GM12878 (cell line): ENCODE measurements around the gene IL10RA. TPM values are rescaled to one million over a fixed set of nuclear protein-coding genes. Genes with fewer than 3 reads are reported as not detected.

Source experiments
- ATAC-seq: fragments of 200-7000 bp; cut with Tn5 transposase; 3 replicates; pipeline ENCODE4 v1.9.1; 2020; ENCODE audit warnings: mild to moderate bottlenecking, moderate library complexity
- BruUV-seq: library from RNA; stranded (reverse); fragments of 400-500 nt; replicated peaks from 2 replicates; lab custom pipeline; 2021; lab: Mats Ljungman, UMichigan
- CTCF ChIA-PET: fragments of 300-600 bp; sonication (Branson Sonifier 250); formaldehyde crosslinking; extraction: SDS; loops from one replicate; lab custom pipeline; 2021; ENCODE audit warnings: inconsistent platforms; lab: Yijun Ruan, JAX
- POLR2A ChIA-PET: fragments of 350-600 bp; formaldehyde crosslinking; extraction: SDS; loops from one replicate; lab custom pipeline; 2021; ENCODE audit warnings: inconsistent platforms; lab: Charles Lee
- RAD21 ChIA-PET: fragments of 300-600 bp; sonication (Branson Sonifier 250); formaldehyde crosslinking; loops from one replicate; lab custom pipeline; 2023; ENCODE audit warnings: antibody characterized with exemption; ENCODE audit not compliant: unreplicated experiment; lab: Charles Lee
- SMC1A ChIA-PET: fragments of 300-600 bp; sonication (Branson Sonifier 250); formaldehyde crosslinking; loops from one replicate; lab custom pipeline; 2023; ENCODE audit not compliant: unreplicated experiment, uncharacterized antibody; lab: Charles Lee
- DNase-seq: peaks from one replicate; pipeline ENCODE4 v3.0.0-alpha.2; 2011; ENCODE audit warnings: low read depth, low spot score
- FAIRE-seq: peaks from 3 replicates; lab custom pipeline; 2011; peaks lifted over from hg19 to GRCh38; lab: Jason Lieb, UNC
- H2AFZ ChIP-seq: 2 replicates; pipeline ENCODE4 v1.6.0; 2011; ENCODE audit warnings: low read depth, low read length, control low read depth; ENCODE audit not compliant: control insufficient read depth
- H3K27ac ChIP-seq: 2 replicates; pipeline ENCODE4 v1.5.1; 2011; ENCODE audit warnings: control low read depth; ENCODE audit not compliant: control insufficient read depth, insufficient read depth
- H3K27me3 ChIP-seq, 2 experiments: replicated peaks in 1 of 2; 2 replicates each; pipeline versions ENCODE4 v1.6.0 to v1.6.1; 2011; ENCODE audit warnings: low read length in 1 of 2; ENCODE audit not compliant: control insufficient read depth in 2 of 2, insufficient read depth in 2 of 2
- H3K36me3 ChIP-seq, 2 experiments: 2 replicates each; pipeline ENCODE4 v1.5.1; 2011; ENCODE audit warnings: low read length in 1 of 2; ENCODE audit not compliant: control insufficient read depth in 2 of 2, insufficient read depth in 2 of 2
- H3K4me1 ChIP-seq: 2 replicates; pipeline ENCODE4 v1.6.1; 2011; ENCODE audit warnings: mild to moderate bottlenecking, low read length, moderate library complexity, mixed read lengths; ENCODE audit not compliant: control insufficient read depth, insufficient read depth
- H3K4me2 ChIP-seq: 2 replicates; pipeline ENCODE4 v1.6.0; 2011; ENCODE audit warnings: control low read depth; ENCODE audit not compliant: control insufficient read depth, insufficient read depth
- H3K4me3 ChIP-seq: fragments of 200-600 bp; sonication (generic); 2 replicates; pipeline ENCODE4 v1.5.1; 2016
- H3K79me2 ChIP-seq: 2 replicates; pipeline ENCODE4 v1.6.0; 2011; ENCODE audit warnings: low read length; ENCODE audit not compliant: control insufficient read depth, insufficient read depth
- H3K9ac ChIP-seq: 2 replicates; pipeline ENCODE4 v1.8.0; 2011; ENCODE audit warnings: low read length, control low read depth, mixed read lengths; ENCODE audit not compliant: control insufficient read depth, insufficient read depth
- H3K9me3 ChIP-seq: replicated peaks from 3 replicates; pipeline ENCODE4 v1.5.1; 2011; ENCODE audit warnings: mild to moderate bottlenecking, low read length; ENCODE audit not compliant: control insufficient read depth, insufficient read depth
- H4K20me1 ChIP-seq: 2 replicates; pipeline ENCODE4 v1.6.0; 2011; ENCODE audit not compliant: control insufficient read depth, insufficient read depth
- ATF2 ChIP-seq: IDR thresholded peaks from 2 replicates; pipeline ENCODE4 v1.6.1; 2012; ENCODE audit warnings: low read length, inconsistent platforms
- CBX3 ChIP-seq: fragments of 200-600 bp; sonication (generic); IDR thresholded peaks from 2 replicates; pipeline ENCODE4 v1.6.1; 2016; ENCODE audit warnings: low read depth, borderline replicate concordance
- EP300 ChIP-seq, 2 experiments: fragments of 150-350 bp in 1 of 2; IDR thresholded peaks; 2 replicates each; pipeline ENCODE4 v1.6.1; 2011 to 2012; ENCODE audit warnings: low read depth in 2 of 2, low read length in 2 of 2, borderline replicate concordance in 1 of 2, improper control_type of control experiment in 1 of 2, inconsistent platforms in 1 of 2; ENCODE audit not compliant: control insufficient read depth in 1 of 2
- HDGF ChIP-seq: fragments of 450-650 bp; IDR thresholded peaks from 2 replicates; pipeline ENCODE4 v1.6.1; 2016; ENCODE audit warnings: antibody characterized with exemption
- LARP7 ChIP-seq: fragments of 450-650 bp; IDR thresholded peaks from 2 replicates; pipeline ENCODE4 v1.6.1; 2017; ENCODE audit warnings: mild to moderate bottlenecking
- MYB ChIP-seq: fragments of 150-350 bp; IDR thresholded peaks from 2 replicates; pipeline ENCODE4 v1.6.1; 2014; ENCODE audit warnings: mild to moderate bottlenecking, low read depth, low read length, borderline replicate concordance
- NBN ChIP-seq: fragments of 450-650 bp; IDR thresholded peaks from 2 replicates; pipeline ENCODE4 v1.6.1; 2016
- NRF1 ChIP-seq: conservative IDR thresholded peaks from 2 replicates; pipeline ENCODE4 v1.6.1; 2011; ENCODE audit warnings: mild to moderate bottlenecking, low read depth, low read length, improper control_type of control experiment
- PAX5 ChIP-seq: IDR thresholded peaks from 2 replicates; pipeline ENCODE4 v1.6.1; 2011; ENCODE audit warnings: low read depth, low read length, borderline replicate concordance
- RAD21 ChIP-seq: IDR thresholded peaks from 2 replicates; pipeline ENCODE4 v1.6.1; 2011; ENCODE audit warnings: mild to moderate bottlenecking, low read depth, low read length, moderate library complexity; ENCODE audit not compliant: insufficient read depth
- RBBP5 ChIP-seq: fragments of 200-600 bp; sonication (generic); conservative IDR thresholded peaks from 2 replicates; pipeline ENCODE4 v1.6.1; 2016
- SMAD1 ChIP-seq: fragments of 450-650 bp; IDR thresholded peaks from 2 replicates; pipeline ENCODE4 v1.6.1; 2018; ENCODE audit warnings: mild to moderate bottlenecking, low read depth; ENCODE audit not compliant: partially characterized antibody
- ZNF622 ChIP-seq: fragments of 450-650 bp; IDR thresholded peaks from 2 replicates; pipeline ENCODE4 v1.6.1; 2017; ENCODE audit warnings: mild to moderate bottlenecking, inconsistent platforms
- ZZZ3 ChIP-seq: IDR thresholded peaks from 2 replicates; pipeline ENCODE4 v1.6.1; 2011; ENCODE audit warnings: low read depth; ENCODE audit not compliant: control insufficient read depth, insufficient read length
- WGBS: methylation state at CpG from one replicate; pipeline ENCODE4 v1.1.6; 2016; ENCODE audit warnings: low lambda C conversion rate; ENCODE audit not compliant: insufficient replicate concordance, insufficient coverage; ENCODE audit errors: missing lambda C conversion rate; 5-methylcytosine and 5-hydroxymethylcytosine counted together
- in situ Hi-C: fragments of 300-500 bp; cut with MboI; formaldehyde crosslinking; loops from 9 replicates; pipeline ENCODE4 v1.14.3; 2018; ENCODE audit warnings: mixed read lengths
- intact Hi-C: fragments of 100-400 bp; cut with micrococcal nuclease; formaldehyde crosslinking; loops from one replicate; pipeline ENCODE4 v1.14.2; 2022; ENCODE audit not compliant: unreplicated experiment
- polyA plus RNA-seq, 11 experiments: library from polyadenylated mRNA; depleted of rRNA in 4 of 11; unstranded in 6 of 11; stranded (reverse) in 5 of 11; fragments of >200 nt; fragmentation: Nextera tagmentation in 4 of 11; fragmentation: Illumina TruSeq in 1 of 11; extraction: Ambion mirVana in 4 of 11; extraction: Trizol in 1 of 11; gene quantifications; 1 replicate in 1 of 11; 2 replicates in 10 of 11; pipeline versions ENCODE4 v1.2.1 to v1.2.3, GENCODE V29; 2011 to 2016; ENCODE audit warnings: inconsistent platforms in 2 of 11, missing spikeins in 2 of 11, low read depth in 1 of 11
- total RNA-seq, 4 experiments: library from RNA; depleted of rRNA in 3 of 4; stranded (reverse); fragments of >200 nt in 3 of 4; fragmentation: Illumina TruSeq in 1 of 4; extraction: Trizol in 1 of 4; gene quantifications; 2 replicates each; pipeline versions ENCODE4 v1.2.1 to v1.2.3, GENCODE V29; 2013 to 2021
- TF ChIP-seq, protein P1 (sequence below): fragments of 450-650 bp; formaldehyde crosslinking; IDR thresholded peaks from 2 replicates; pipeline ENCODE4 v1.5.0; 2022; ENCODE audit warnings: mild to moderate bottlenecking, missing genetic modification characterization

Gene IL10RA
- total and polyA plus RNA-seq, 10 of the 15 experiments (the other 5 are each of a cell fraction or from before 2014, with no cell fraction given), result 0.77 to 45.9 (median 9.6) TPM

DNA sequence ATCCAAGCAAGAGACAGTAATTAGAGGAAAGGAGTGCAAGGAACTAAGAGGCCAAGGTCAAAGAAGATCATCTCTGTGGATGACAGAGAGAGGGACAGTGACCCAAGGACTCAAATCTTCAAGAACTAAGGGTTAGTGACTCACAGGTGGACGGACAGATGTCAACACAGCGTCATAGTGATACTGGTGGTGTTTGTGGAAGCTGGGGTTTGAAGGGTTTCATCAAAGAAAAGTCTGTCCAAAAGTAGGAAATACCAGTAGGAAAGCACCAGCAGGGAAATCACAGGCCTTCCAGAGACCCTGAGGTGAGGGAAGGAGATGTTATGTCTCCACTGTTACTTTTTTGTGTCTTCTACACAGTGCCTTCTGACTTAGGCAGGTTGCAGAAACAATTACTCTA lies 32.2 kb downstream of the IL10RA start (continued):
- TF ChIP-seq HDGF, result no peak

DNA sequence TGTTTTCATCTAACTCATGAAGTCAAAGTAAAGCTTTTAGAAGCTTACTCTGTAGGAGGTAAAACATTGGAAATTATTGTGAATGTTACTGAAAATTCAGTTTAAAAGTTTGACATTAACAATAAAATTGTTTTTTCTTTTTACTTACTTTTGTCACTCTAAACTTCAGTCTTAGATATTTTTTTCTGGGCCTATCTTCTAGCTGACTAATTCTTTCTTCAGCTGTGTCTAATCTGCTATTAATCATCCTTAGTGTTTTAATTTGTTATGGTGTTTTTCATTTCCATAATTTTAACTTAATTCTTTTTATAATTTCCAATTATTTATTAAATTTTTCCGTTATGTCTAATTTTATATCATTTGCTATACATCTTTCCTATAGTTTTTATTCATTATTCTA lies 35.0 kb downstream of the IL10RA start:
- CTCF ChIA-PET, result interaction anchor here (0.7 to 2.2 kb wide), 15 partner anchors 9 to 564 kb away, joined by 3 to 6 read pairs (median 4); no protein-coding TSS in a partner anchor
- WGBS, result 4% methylated on average over 1 of the region's 1 CpG
- Histone ChIP-seq H3K9ac (no peak overlapping the region), H3K9me3 (peaks cover 17% of the 10 kb centered on the region; the same call in 2 of the 3 replicates), H3K27me3 (no peaks in the 10 kb centered on the region), H3K79me2 (no peaks in the 10 kb centered on the region), H4K20me1 (no peaks in the 10 kb centered on the region), H3K4me3 (no peak overlapping the region), H3K27ac (no peak overlapping the region), H3K4me1 (peaks cover 4% of the 10 kb centered on the region), H3K4me2 (no peak overlapping the region), H2AFZ (no peak overlapping the region), H3K36me3 (no peaks in the 10 kb centered on the region)
- DNase-seq, result no peak
- no peak for FAIRE-seq
- SMC1A ChIA-PET, result interaction anchor here (0.9 to 2.6 kb wide), 10 partner anchors 9 to 74 kb away, joined by 3 to 12 read pairs (median 4); no protein-coding TSS in a partner anchor
- POLR2A ChIA-PET, result interaction anchor here (1.6 kb wide), 1 partner anchor 8 kb away, joined by 7 read pairs; no protein-coding TSS in a partner anchor
- ATAC-seq, result no peak
- no TSS peak for BruUV-seq
- RAD21 ChIA-PET, result interaction anchor here (1.2 to 1.5 kb wide), 3 partner anchors 23 to 70 kb away, joined by 3 to 6 read pairs (median 3); no protein-coding TSS in a partner anchor
- in situ Hi-C loops, result no loop called here
- intact Hi-C loops, result no loop called here
- no peak for TF ChIP-seq ZNF622
- TF ChIP-seq NBN, result no peak
- TF ChIP-seq SMAD1, result no peak
- no peak for TF ChIP-seq RBBP5
- TF ChIP-seq EP300 (IDR thresholded peaks at IDR 0.05; ENCODE audit: borderline replicate concordance in 1 of 2, control insufficient read depth in 1 of 2, low read depth in 2 of 2, low read length in 2 of 2), result no peak
- no peak for TF ChIP-seq ZZZ3
- TF ChIP-seq LARP7, result no peak
- no peak for TF ChIP-seq PAX5
- no peak for TF ChIP-seq RAD21
- no peak for TF ChIP-seq ATF2
- TF ChIP-seq CBX3, result no peak
- TF ChIP-seq MYB, result no peak
- TF ChIP-seq, protein P1, sequence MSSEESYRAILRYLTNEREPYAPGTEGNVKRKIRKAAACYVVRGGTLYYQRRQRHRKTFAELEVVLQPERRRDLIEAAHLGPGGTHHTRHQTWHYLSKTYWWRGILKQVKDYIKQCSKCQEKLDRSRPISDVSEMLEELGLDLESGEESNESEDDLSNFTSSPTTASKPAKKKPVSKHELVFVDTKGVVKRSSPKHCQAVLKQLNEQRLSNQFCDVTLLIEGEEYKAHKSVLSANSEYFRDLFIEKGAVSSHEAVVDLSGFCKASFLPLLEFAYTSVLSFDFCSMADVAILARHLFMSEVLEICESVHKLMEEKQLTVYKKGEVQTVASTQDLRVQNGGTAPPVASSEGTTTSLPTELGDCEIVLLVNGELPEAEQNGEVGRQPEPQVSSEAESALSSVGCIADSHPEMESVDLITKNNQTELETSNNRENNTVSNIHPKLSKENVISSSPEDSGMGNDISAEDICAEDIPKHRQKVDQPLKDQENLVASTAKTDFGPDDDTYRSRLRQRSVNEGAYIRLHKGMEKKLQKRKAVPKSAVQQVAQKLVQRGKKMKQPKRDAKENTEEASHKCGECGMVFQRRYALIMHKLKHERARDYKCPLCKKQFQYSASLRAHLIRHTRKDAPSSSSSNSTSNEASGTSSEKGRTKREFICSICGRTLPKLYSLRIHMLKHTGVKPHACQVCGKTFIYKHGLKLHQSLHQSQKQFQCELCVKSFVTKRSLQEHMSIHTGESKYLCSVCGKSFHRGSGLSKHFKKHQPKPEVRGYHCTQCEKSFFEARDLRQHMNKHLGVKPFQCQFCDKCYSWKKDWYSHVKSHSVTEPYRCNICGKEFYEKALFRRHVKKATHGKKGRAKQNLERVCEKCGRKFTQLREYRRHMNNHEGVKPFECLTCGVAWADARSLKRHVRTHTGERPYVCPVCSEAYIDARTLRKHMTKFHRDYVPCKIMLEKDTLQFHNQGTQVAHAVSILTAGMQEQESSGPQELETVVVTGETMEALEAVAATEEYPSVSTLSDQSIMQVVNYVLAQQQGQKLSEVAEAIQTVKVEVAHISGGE (CRISPR knock-in tag), result no peak
- TF ChIP-seq NRF1, result no peak
